ENCODE results near the gene NRXN3. TPM values are rescaled to one million over a fixed set of nuclear protein-coding genes. Genes with fewer than 3 reads are reported as not detected.

Gene NRXN3
- total RNA-seq, 4 donors from 2014 or later: 0.56 to 1.6 (median 1.1) TPM

- no peak for DNase-seq
- WGBS, 2 donors: 75 to 78% methylated on average over 4 of the region's 4 CpGs
- intact Hi-C loops (cut with DNase I): no loop called here
- no peak overlapping the region for H3K4me3 ChIP-seq (replicated peaks in 1 of 3)
- no peaks in the 10 kb centered on the region for H3K36me3 ChIP-seq
- H3K4me1 ChIP-seq: no peaks in the 10 kb centered on the region
- H3K27me3 ChIP-seq: no peaks in the 10 kb centered on the region
- no peak overlapping the region for H3K27ac ChIP-seq
- no peaks in the 10 kb centered on the region for H3K9me3 ChIP-seq
- TF ChIP-seq POLR2A (IDR thresholded peaks at IDR 0.05): no peak
- TF ChIP-seq CTCF (IDR thresholded peaks at IDR 0.05): no peak
Measured at GRCh38 chr14:79453276-79453675, 1283.1 kb downstream of the NRXN3 start.

- H3K9me3 ChIP-seq: no peaks in the 10 kb centered on the region
- no peaks in the 10 kb centered on the region for H3K4me1 ChIP-seq
- no peak for TF ChIP-seq POLR2A (IDR thresholded peaks at IDR 0.05)
- no peak for TF ChIP-seq CTCF (IDR thresholded peaks at IDR 0.05)
- H3K36me3 ChIP-seq: no peaks in the 10 kb centered on the region
- intact Hi-C loops (cut with DNase I): no loop called here
- H3K27me3 ChIP-seq: no peaks in the 10 kb centered on the region
- H3K27ac ChIP-seq: no peak overlapping the region
- no peak for DNase-seq
- no peak overlapping the region for H3K4me3 ChIP-seq (replicated peaks in 1 of 3)
Measured at GRCh38 chr14:79464468-79464867, 1294.3 kb downstream of the NRXN3 start.

DNA sequence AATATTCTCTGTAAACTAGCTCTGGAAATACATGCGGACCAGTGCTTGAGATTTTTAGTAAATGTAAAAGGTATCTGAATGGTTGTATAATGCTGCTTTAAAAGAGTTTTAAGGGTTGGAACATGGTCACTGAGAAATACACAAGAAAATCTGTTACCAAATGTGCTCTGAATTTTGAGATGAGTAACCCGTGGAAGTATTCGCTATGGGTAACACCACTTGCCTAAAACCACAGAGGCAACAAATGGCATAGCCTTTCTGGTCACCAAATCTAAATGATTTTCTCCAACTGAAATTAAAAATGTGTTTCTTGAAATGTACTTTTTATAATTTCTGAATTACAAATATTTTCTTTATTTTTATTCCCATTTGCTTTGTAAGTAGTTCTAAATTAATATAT, 1295.5 kb downstream of the NRXN3 start:
- intact Hi-C loops (cut with DNase I): no loop called here
- H3K27me3 ChIP-seq: no peaks in the 10 kb centered on the region

DNA sequence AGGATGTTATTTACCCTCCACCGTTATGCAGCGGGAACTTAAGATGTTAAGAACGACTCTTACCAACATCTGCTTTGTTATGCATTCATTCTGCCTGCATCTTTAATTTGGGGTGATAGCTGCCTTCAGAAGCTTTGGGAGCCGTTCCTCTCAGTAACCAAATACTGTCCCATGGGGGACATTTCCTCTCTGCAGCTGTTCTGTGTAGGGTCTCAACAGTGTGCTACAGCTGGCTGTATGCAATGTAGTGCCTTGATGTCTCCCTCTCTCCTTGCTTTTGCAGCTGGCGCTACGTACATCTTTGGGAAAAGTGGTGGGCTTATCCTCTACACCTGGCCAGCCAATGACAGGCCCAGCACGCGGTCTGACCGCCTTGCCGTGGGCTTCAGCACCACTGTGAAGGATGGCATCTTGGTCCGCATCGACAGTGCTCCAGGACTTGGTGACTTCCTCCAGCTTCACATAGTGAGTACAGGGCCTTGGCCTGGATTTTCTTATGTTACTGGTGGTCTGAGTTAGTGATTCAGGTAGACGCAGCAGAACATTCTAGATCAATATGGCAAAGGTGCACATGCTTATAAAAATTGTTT, 1296.9 kb downstream of the NRXN3 start:
- Histone ChIP-seq H3K4me3 (replicated peaks in 1 of 3) (no peak overlapping the region), H3K4me1 (no peaks in the 10 kb centered on the region), H3K9me3 (no peaks in the 10 kb centered on the region), H3K27ac (no peak overlapping the region), H3K36me3 (no peaks in the 10 kb centered on the region), H3K27me3 (no peaks in the 10 kb centered on the region)
- 91 to 92% methylated on average over 13 of the region's 13 CpGs for WGBS, 2 donors
- intact Hi-C loops (cut with DNase I): no loop called here
- no peak for TF ChIP-seq POLR2A (IDR thresholded peaks at IDR 0.05)
- TF ChIP-seq CTCF (IDR thresholded peaks at IDR 0.05): no peak
- DNase-seq: no peak

More for the DNA sequence above, 1295.5 kb downstream of the NRXN3 start:
- no peak overlapping the region for H3K27ac ChIP-seq
- DNase-seq: no peak
- no peaks in the 10 kb centered on the region for H3K9me3 ChIP-seq
- no peaks in the 10 kb centered on the region for H3K36me3 ChIP-seq
- WGBS, 2 donors: 90 to 96% methylated on average over 3 of the region's 3 CpGs
- no peak overlapping the region for H3K4me3 ChIP-seq (replicated peaks in 1 of 3)
- no peaks in the 10 kb centered on the region for H3K4me1 ChIP-seq
- TF ChIP-seq CTCF (IDR thresholded peaks at IDR 0.05) (no peak), POLR2A (IDR thresholded peaks at IDR 0.05) (no peak)

GRCh38 chr14:79467835-79468234, 1297.7 kb downstream of the NRXN3 start:
- Histone ChIP-seq H3K9me3 (no peaks in the 10 kb centered on the region), H3K4me1 (no peaks in the 10 kb centered on the region), H3K27me3 (no peaks in the 10 kb centered on the region), H3K36me3 (no peaks in the 10 kb centered on the region), H3K27ac (no peak overlapping the region), H3K4me3 (replicated peaks in 1 of 3) (no peak overlapping the region)
- 77 to 88% methylated on average over 2 of the region's 2 CpGs for WGBS, 2 donors
- TF ChIP-seq CTCF (IDR thresholded peaks at IDR 0.05): no peak
- no peak for TF ChIP-seq POLR2A (IDR thresholded peaks at IDR 0.05)
- no peak for DNase-seq
- intact Hi-C loops (cut with DNase I): no loop called here
